GM21367 (cell line): ENCODE measurements around the gene MC5R.
"Not testable (repeated sequence)": the region's sequence is repeated elsewhere in the genome, so short reads cannot be mapped to it uniquely, and the experiment has no call there.

Experiments
- ATAC-seq: cut with Tn5 transposase; IDR thresholded peaks from one replicate; pipeline ENCODE4 v1.9.1; 2021; ENCODE audit not compliant: unreplicated experiment

The MC5R gene

GRCh38 chr18:13836559-13836958 lies 12.6 kb downstream of the MC5R start:
- ATAC-seq, result no peak

DNA sequence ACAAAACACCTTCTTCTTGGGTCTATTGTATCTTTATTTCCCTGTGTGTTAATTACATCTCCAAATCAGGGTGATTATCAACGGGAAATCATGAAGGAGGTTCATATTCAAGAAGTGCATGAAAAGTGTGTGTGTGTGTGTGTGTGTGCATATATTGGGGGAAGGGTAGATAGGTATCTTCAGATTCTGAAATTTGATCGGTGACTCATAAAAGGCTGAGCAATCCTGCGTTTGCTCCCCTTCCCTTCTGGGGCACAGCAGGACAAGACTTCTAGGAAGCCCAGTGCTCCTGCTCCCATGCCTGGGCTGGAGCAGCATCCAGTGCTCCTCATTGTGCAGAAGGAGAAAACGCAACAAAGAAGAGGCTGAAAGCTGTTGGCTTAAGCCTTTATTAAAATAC lies 25.8 kb downstream of the MC5R start:
- ATAC-seq, result no peak

DNA sequence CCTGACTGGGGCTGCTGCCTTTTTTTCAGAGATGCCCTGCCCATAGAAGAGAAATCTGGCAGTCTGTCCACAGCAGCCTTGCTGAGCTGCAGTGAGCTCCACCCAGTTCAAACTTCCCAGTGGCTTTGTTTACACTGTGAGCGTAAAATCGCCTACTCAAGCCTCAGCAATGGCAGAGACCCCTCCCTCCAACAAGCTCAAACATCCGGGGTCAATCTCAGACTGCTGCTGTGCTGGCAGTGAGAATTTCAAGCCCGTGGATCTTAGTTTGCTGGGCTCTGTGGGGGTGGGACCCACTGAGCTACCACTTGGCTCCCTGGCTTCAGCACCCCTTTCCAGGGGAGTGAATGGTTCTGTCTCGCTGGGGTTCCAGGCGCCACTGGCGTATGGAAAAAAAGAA lies 38.9 kb downstream of the MC5R start:
- ATAC-seq, result not testable (repeated sequence)

- ATAC-seq, result no peak
Measured at GRCh38 chr18:13868501-13869271, 44.7 kb downstream of the MC5R start.

GRCh38 chr18:13871701-13872100 lies 47.8 kb downstream of the MC5R start:
- ATAC-seq, result no peak

GRCh38 chr18:13872373-13872772 lies 48.4 kb downstream of the MC5R start:
- ATAC-seq, result no peak

DNA sequence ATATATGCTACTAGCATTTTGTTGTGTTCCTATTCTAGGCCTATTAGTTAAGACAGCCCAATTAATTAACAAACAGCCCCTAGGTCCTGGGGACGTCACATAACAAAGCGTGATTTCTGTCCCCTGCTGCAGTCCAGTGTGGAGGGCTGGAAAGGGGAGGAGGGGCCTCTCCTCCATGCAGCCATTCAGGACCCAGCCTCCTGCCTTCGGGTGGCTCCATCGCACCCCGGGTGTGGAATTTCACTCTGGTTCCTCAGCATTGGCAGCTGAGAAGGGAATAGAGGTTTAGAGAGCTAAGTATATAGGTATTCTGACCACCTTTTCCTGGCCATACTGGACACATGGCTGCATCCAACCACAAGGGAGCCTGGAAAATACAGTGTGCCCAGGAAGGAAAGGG lies 49.0 kb downstream of the MC5R start:
- ATAC-seq, result no peak

DNA sequence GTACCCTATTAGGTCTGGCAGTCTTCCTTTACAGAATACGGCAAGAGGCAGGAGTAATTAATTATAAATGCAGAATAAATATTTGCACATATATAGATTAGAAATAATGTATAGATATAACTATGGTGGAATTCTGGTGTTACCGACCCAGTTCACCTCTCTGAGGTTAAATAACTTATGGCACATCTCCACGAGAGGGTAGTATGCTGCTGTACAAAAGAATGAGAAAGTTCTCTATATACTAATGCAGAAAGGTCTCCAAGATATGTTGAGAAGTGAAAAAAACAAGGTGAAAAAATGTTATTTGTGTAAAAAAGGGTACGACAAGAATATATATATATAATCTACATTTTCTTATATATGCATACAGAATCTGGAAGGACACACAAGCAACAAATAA lies 50.6 kb downstream of the MC5R start:
- ATAC-seq, result no peak
